Measurements from ENCODE around the gene C21orf58.

- TF ChIP-seq SMC3 (IDR thresholded peaks at IDR 0.05; ENCODE audit: low read depth, low read length): no peak
- no peak for TF ChIP-seq POLR2AphosphoS5 (IDR thresholded peaks at IDR 0.05; ENCODE audit: low read depth, low read length)
- no peak for TF ChIP-seq MXI1 (IDR thresholded peaks at IDR 0.05; ENCODE audit: low read depth, low read length)
- no peak for TF ChIP-seq PBX3 (IDR thresholded peaks at IDR 0.05)
- no peak for TF ChIP-seq MAX (IDR thresholded peaks at IDR 0.05; ENCODE audit: low read depth)
- TF ChIP-seq REST (IDR thresholded peaks at IDR 0.05; ENCODE audit: low read depth, low read length): no peak
- no peak for TF ChIP-seq CTCF (IDR thresholded peaks at IDR 0.05)
- no peak for TF ChIP-seq EP300 (IDR thresholded peaks at IDR 0.05; ENCODE audit: borderline replicate concordance in 1 of 2, low read depth in 1 of 2, low read length in 1 of 2)
- TF ChIP-seq RFX5 (IDR thresholded peaks at IDR 0.05; ENCODE audit: low read length): no peak
Measured at GRCh38 chr21:46366966-46367365, 43.3 kb upstream of the C21orf58 start.
